HK-2 (cell line): Measurements from ENCODE around the gene MICOS13.
"Not testable (repeated sequence)": the region's sequence is repeated elsewhere in the genome, so short reads cannot be mapped to it uniquely, and the experiment has no call there.

Experiments used
- DNase-seq: peaks from one replicate; pipeline ENCODE4 v3.0.0-alpha.2; 2018; ENCODE audit not compliant: unreplicated experiment

Gene MICOS13

GRCh38 chr19:5680437-5681368, at the start of gene MICOS13, which contains the start of gene HSD11B1L:
TSS of gene MICOS13 (minus strand) at chr19:5680516. CDS start at chr19:5680486, 30 bp downstream.
TSS of gene HSD11B1L (plus strand) at chr19:5681027. CDS start at chr19:5684833, 3,806 bp downstream.
- DNase-seq = peak; percentile 98

GRCh38 chr19:5727453-5728050, 47.2 kb upstream of the MICOS13 start:
- no peak for DNase-seq

GRCh38 chr19:5719961-5720790, 39.9 kb upstream of the MICOS13 start, which contains the start of the genes CATSPERD and LONP1:
TSS of gene CATSPERD (plus strand) at chr19:5720637. CDS start at chr19:5720738, 101 bp downstream.
TSS of gene LONP1 (minus strand) at chr19:5720146. CDS start at chr19:5720132, 14 bp downstream.
- peak; percentile 98 for DNase-seq

GRCh38 chr19:5719274-5719960, 39.1 kb upstream of the MICOS13 start:
- DNase-seq = no peak

DNA sequence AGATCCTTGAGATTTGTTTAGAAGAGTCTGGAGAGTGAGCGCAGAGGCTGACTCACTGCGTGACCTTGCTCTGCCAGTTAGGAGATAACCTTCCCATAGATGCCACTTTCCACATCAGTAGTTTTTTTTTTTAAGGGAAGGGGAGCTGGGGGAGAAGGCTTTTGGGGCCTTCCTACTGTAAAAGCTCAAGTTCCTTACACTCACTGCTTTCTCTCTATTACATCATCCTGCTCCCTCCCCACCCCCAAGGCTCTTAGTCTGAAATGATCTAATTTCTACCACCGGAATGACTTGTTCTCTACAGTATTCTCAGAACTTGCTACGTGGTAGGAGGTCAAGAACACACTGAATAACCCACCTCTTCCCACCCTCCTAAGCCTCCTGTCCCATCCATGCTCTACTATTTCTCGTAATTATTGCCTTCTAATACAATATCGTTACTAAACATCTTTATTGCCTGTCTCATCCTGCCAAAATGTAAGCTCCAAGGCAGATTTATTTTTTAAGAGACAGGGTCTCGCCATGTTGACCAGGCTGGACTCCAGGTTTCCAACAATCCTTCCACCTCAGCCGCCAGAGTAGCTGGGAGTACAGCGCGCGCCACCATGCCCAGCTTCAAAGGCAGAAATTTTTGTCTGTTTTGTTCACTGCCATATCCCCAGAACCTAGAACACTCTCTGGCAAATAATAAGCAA, 38.4 kb upstream of the MICOS13 start:
- DNase-seq = peak; percentile 62

DNA sequence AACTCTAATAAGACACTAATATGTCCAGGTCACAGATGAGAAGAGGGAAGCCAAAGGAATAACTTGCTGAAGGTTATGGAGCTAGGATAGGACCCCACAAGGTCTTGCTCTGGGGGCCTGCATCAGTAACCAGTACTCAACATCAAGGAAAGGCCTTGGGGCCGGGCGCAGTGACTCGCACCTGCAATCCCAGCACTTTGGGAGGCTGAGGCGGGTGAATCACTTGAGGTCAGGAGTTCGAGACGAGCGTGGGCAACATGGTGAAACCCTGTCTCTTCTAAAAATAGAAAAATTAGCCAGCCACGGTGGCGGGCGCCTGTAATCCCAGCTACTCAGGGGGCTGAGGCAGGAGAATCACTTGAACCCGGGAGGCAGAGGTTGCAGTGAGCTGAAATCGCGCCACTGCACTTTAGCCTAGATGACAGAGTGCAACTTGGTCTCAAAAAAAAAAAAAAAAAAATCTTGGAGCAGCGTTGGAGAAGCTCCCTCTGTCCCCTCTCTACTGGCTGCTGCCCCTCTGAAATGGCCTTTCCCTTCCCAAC, 37.8 kb upstream of the MICOS13 start:
- peak; percentile 56 for DNase-seq

DNA sequence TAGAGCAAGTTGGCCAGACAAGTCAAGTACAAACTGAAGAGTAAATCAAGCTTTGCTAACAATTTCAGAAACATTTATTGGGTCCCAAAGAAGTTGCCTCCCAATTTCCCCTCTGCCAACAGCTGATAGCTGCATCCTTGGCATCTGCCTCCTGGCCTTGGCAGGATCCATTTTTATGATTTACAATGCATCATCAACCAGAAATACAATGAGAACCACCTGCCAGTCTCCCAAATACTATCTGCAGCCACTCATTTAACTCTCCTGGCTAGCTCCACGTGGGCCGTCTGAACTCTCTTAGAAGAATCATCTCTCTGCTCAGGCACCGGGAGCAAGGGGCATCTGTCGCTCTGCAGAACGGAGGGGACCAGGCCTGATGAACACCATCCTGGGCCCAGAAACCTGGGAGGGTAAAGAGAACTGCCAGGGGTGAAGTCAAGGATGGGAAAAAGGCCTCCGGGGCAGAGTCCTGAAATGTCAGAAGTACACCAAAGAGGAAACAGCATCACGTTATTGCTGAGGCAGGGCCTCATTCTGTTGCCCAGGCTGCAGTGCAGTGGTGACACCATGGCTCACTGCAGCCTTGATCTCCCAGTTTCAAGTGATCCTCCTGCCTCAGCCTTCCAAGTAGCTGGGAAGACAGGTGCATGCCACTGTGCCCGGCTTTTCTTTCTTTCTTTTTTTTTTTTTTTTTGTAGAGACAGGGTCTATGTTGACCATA, 37.1 kb upstream of the MICOS13 start:
- DNase-seq = no peak

DNA sequence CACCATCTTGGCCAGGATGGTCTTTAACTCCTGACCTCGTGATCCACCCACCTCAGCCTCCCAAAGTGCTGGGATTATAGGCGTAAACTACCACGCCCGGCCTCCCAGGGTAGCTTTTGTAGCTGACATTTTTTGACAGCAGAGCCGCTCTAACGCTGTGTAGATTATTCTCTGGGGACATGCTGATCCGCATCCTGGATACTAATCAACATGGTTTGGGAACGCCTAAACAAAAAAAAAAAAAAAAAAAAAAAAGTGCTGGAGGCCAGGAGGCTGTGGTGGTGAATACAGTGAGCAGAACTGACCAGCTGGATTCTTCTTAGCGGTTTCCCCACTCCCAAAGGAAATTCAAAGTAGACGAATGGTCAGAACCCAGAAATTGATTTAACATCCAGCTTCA, 34.5 kb upstream of the MICOS13 start:
- DNase-seq = no peak

- no peak for DNase-seq
These were observed 32.9 kb upstream of the MICOS13 start for GRCh38 chr19:5713228-5713627.

- DNase-seq = no peak
These were observed 31.4 kb upstream of the MICOS13 start for GRCh38 chr19:5711713-5712161.

- DNase-seq = no peak
These were observed 30.7 kb upstream of the MICOS13 start for GRCh38 chr19:5711025-5711424.

DNA sequence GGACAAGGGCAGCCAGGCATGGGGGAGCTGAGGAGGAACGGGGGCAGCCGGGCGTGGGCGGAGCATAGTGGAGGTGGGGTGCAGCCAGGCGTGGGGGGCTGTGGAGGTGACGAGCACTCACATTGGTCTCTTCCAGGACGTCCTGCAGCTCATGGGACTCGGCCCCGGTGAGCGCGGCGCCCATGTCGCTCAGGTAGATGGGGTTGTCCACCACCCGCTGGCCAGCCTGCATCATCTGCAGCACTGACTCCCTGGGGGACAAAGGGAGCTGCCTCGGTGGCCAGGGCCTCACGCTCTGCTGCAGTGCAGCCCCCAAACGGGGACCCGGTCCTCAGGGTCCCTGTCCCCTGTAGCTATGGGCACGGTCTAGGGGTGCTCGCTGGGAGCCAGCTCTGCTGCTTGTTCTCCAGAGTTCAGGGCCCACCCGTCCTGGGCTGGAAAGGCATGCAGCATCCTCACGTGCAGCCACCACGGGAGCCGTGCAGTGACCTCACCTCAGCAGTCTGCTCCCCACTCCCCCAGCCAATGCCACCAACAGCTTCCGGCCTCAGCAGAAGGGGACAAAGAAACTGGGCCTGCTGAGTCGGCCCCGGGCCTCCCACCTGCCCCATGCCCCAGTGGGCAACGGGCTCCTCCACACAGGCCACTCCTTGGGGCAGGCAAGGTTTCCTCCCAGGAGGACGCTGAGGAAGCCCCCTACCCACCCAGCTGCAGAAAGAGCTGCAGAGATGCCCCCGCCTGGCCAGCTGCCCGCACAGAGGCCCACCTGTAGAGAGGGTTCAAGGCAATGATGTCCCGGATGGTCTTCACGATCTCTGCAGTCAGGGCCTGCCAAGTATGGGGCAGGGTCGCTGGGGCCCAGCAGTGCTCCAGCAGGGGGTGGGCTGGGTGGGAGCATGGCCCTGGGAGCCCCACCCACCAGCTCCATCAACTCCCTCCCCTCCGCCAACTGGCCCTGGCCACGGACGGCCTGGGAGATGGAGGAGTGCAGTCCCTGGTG, 27.6 kb upstream of the MICOS13 start:
- no peak for DNase-seq

GRCh38 chr19:5706876-5707573, 26.7 kb upstream of the MICOS13 start:
- no peak for DNase-seq

DNA sequence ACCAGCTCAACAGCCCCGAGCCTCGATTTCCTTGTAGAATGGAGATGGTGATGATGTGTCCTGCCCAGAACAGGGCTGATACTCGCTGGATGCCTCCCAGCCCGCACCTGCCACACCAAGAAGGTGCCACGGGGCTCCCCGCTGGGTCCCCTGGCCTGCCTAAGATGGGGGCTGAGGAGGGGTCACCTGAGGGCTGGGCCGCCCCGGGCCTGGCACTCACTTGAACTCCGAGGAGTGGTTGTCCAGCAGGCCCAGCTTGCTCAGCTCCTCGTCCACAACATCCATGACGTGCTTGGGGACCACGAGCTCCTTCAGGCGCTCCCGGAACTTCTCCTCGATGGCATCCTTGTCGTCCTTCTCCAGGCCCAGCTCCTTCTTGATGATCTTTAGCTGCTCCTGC, 25.2 kb upstream of the MICOS13 start:
- no peak for DNase-seq

- DNase-seq = no peak
These were observed 23.8 kb upstream of the MICOS13 start for GRCh38 chr19:5703819-5704818.

DNA sequence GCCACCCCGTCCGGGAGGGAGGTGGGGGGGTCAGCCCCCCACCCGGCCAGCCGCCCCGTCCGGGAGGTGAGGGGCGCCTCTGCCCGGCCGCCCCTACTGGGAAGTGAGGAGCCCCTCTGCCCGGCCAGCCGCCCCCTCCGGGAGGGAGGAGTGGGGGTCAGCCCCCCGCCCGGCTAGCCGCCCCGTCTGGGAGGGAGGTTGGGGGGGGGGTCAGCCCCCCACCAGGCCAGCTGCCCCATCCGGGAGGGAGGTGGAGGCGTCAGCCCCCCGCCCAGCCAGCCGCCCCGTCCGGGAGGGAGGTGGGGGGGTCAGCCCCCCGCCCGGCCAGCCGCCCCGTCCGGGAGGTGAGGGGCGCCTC, 21.7 kb upstream of the MICOS13 start:
- not testable (repeated sequence) for DNase-seq
